Ishikawa (cell line): ENCODE data around the gene CHST9.

Experiments used
- MAX ChIP-seq: IDR thresholded peaks from 2 replicates; pipeline ENCODE4 v1.6.1; 2012
- NFIC ChIP-seq: IDR thresholded peaks from 2 replicates; pipeline ENCODE4 v1.6.1; 2012
- REST ChIP-seq: IDR thresholded peaks from 2 replicates; pipeline ENCODE4 v1.6.1; 2012; ENCODE audit warnings: low read depth, mild to moderate bottlenecking
- TAF1 ChIP-seq: IDR thresholded peaks from 2 replicates; pipeline ENCODE4 v1.6.1; 2012; ENCODE audit warnings: low read depth, mild to moderate bottlenecking
- TEAD4 ChIP-seq: IDR thresholded peaks from 2 replicates; pipeline ENCODE4 v1.6.1; 2012
- YY1 ChIP-seq: IDR thresholded peaks from 2 replicates; pipeline ENCODE4 v1.6.1; 2012; ENCODE audit warnings: low read depth

- no peak for TF ChIP-seq REST
- no peak for TF ChIP-seq NFIC
- TF ChIP-seq TAF1: no peak
- TF ChIP-seq MAX: no peak
- no peak for TF ChIP-seq YY1
- no peak for TF ChIP-seq TEAD4
Measured at GRCh38 chr18:27114842-27115241, 70.3 kb downstream of the CHST9 start.
